ENCODE data around the gene AMBRA1. TPM values are rescaled to one million over a fixed set of nuclear protein-coding genes. Genes with fewer than 3 reads are reported as not detected.
A peak's percentile ranks its signal among the peaks of the same experiment; 100 is the strongest.

The AMBRA1 gene
- total and polyA plus RNA-seq, 2 of the 8 experiments (the other 6 are each of a cell fraction or from before 2014, with no cell fraction given): 14.2 to 37.4 TPM

DNA sequence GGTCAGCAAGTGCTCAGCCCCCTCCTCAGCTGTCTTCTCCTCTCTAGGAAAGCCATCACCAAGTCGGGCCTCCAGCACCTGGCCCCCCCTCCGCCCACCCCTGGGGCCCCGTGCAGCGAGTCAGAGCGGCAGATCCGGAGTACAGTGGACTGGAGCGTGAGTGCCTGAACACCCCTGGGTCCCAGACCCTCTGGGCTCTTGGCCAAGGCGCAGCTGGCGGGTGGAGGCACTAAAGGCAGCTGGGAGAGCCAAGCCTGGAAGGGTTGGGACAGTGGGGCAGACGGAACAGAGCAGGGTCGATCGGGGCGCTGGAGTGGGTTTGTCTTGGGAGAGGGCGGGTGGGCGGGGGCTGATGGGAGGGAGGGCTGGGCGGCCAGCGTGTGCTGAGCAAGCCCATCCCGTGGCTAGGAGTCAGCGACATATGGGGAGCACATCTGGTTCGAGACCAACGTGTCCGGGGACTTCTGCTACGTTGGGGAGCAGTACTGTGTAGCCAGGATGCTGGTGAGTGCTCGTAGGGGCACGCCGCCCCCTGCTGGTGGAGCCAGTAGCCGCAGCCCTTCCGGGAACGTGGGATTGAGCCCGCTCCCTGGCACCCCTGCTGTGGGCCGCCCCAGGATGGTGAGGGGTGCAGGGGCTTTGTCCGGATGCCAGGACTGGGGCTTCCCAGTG is 226.4 kb downstream of the AMBRA1 start (continued):
- TF ChIP-seq, protein P1, sequence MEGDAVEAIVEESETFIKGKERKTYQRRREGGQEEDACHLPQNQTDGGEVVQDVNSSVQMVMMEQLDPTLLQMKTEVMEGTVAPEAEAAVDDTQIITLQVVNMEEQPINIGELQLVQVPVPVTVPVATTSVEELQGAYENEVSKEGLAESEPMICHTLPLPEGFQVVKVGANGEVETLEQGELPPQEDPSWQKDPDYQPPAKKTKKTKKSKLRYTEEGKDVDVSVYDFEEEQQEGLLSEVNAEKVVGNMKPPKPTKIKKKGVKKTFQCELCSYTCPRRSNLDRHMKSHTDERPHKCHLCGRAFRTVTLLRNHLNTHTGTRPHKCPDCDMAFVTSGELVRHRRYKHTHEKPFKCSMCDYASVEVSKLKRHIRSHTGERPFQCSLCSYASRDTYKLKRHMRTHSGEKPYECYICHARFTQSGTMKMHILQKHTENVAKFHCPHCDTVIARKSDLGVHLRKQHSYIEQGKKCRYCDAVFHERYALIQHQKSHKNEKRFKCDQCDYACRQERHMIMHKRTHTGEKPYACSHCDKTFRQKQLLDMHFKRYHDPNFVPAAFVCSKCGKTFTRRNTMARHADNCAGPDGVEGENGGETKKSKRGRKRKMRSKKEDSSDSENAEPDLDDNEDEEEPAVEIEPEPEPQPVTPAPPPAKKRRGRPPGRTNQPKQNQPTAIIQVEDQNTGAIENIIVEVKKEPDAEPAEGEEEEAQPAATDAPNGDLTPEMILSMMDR (IDR thresholded peaks at IDR 0.05; ENCODE audit: control extremely low read depth in 1 of 3, insufficient read depth in 1 of 3, low read depth in 1 of 3, low read length in 3 of 3): peak in 2 of 3 experiments; percentile 75 to 90; a peak in 3 of 4 replicates
- TF ChIP-seq TEAD4 (IDR thresholded peaks at IDR 0.05; ENCODE audit: low read depth, low read length) (no peak), SIRT6 (IDR thresholded peaks at IDR 0.05; ENCODE audit: low read length) (no peak), SP1 (IDR thresholded peaks at IDR 0.05; ENCODE audit: low read depth, low read length) (no peak)

Data from H1 (cell line).